Keratinocyte (primary cell): ENCODE results near the gene HLX. TPM values are rescaled to one million over a fixed set of nuclear protein-coding genes. Genes with fewer than 3 reads are reported as not detected.

ENCODE experiments used
- DNase-seq: peaks from one replicate; pipeline ENCODE4 v3.0.0-alpha.2; 2011; ENCODE audit warnings: low read depth, missing footprints, low spot score
- FAIRE-seq: peaks from 2 replicates; lab custom pipeline; 2011; peaks lifted over from hg19 to GRCh38; lab: Jason Lieb, UNC
- H2AFZ ChIP-seq: 2 replicates; pipeline ENCODE4 v1.6.0; 2012; ENCODE audit warnings: low read length, control low read depth, inconsistent platforms; ENCODE audit not compliant: control insufficient read depth
- H3K27ac ChIP-seq: 2 replicates; pipeline ENCODE4 v1.5.1; 2011; ENCODE audit warnings: low read length; ENCODE audit not compliant: control insufficient read depth, insufficient read depth
- H3K27me3 ChIP-seq: 3 replicates; pipeline ENCODE4 v1.6.0; 2011; ENCODE audit warnings: low read length; ENCODE audit not compliant: control insufficient read depth, insufficient read depth; ENCODE audit errors: extremely low read depth
- H3K36me3 ChIP-seq, 2 experiments: 2 replicates in 1 of 2; 3 replicates in 1 of 2; pipeline ENCODE4 v1.5.1; 2011; ENCODE audit warnings: low read length in 2 of 2, mild to moderate bottlenecking in 1 of 2; ENCODE audit not compliant: control insufficient read depth in 2 of 2, insufficient read depth in 2 of 2; ENCODE audit errors: extremely low read depth in 1 of 2
- H3K4me1 ChIP-seq: 3 replicates; pipeline ENCODE4 v1.5.1; 2011; ENCODE audit warnings: low read length; ENCODE audit not compliant: control insufficient read depth, insufficient read depth; ENCODE audit errors: extremely low read depth
- H3K4me2 ChIP-seq: 3 replicates; pipeline ENCODE4 v1.6.0; 2011; ENCODE audit warnings: low read depth, low read length; ENCODE audit not compliant: control insufficient read depth, insufficient read depth; ENCODE audit errors: extremely low read depth
- H3K4me3 ChIP-seq, 3 experiments: fragments of 200-600 bp in 1 of 3; sonication (generic) in 1 of 3; 2 replicates in 2 of 3; 3 replicates in 1 of 3; pipeline ENCODE4 v1.5.1; 2011 to 2016; ENCODE audit warnings: low read length in 3 of 3, mild to moderate bottlenecking in 3 of 3, control low read depth in 2 of 3, inconsistent platforms in 1 of 3, low read depth in 1 of 3, mixed read lengths in 1 of 3, mixed run types in 1 of 3, moderate library complexity in 1 of 3; ENCODE audit not compliant: control insufficient read depth in 2 of 3, insufficient read depth in 2 of 3; ENCODE audit errors: extremely low read depth in 1 of 3
- H3K79me2 ChIP-seq: 2 replicates; pipeline ENCODE4 v1.6.0; 2012; ENCODE audit warnings: low read length; ENCODE audit not compliant: control insufficient read depth, insufficient read depth
- H3K9ac ChIP-seq: 3 replicates; pipeline ENCODE4 v1.6.0; 2011; ENCODE audit warnings: low read length; ENCODE audit not compliant: control insufficient read depth, insufficient read depth; ENCODE audit errors: extremely low read depth
- H3K9me1 ChIP-seq: 3 replicates; pipeline ENCODE4 v1.6.0; 2011; ENCODE audit warnings: low read length; ENCODE audit not compliant: control insufficient read depth, insufficient read depth; ENCODE audit errors: extremely low read depth
- H3K9me3 ChIP-seq: 2 replicates; pipeline ENCODE4 v1.5.1; 2012; ENCODE audit warnings: low read depth, low read length; ENCODE audit not compliant: control insufficient read depth
- H4K20me1 ChIP-seq: 3 replicates; pipeline ENCODE4 v1.6.0; 2011; ENCODE audit warnings: low read length; ENCODE audit not compliant: control insufficient read depth, insufficient read depth; ENCODE audit errors: extremely low read depth
- EZH2 ChIP-seq: IDR thresholded peaks from one replicate; pipeline ENCODE4 v1.6.1; 2012; ENCODE audit warnings: inconsistent platforms, mild to moderate bottlenecking, low read length, moderate library complexity
- dilution Hi-C: fragments of 300-500 bp; cut with MboI; formaldehyde crosslinking; loops from one replicate; pipeline ENCODE4 v1.7.0; 2020; ENCODE audit warnings: low sequenced_read_pairs; ENCODE audit not compliant: extremely low pct_ligation_motif_present
- polyA plus RNA-seq, 5 experiments: library from polyadenylated mRNA; depleted of rRNA in 3 of 5; stranded (reverse) in 3 of 5; stranded (forward) in 1 of 5; unstranded in 1 of 5; fragments of >200 nt; gene quantifications; 1 replicate in 1 of 5; 2 replicates in 3 of 5; 3 replicates in 1 of 5; pipeline versions ENCODE4 v1.2.1 to v1.2.3, GENCODE V29; 2011 to 2012; ENCODE audit warnings: missing spikeins in 2 of 5, low read depth in 1 of 5, low replicate concordance in 1 of 5
- TF ChIP-seq, protein P1 (sequence below), 3 experiments: IDR thresholded peaks in 1 of 3; conservative IDR thresholded peaks in 1 of 3; optimal IDR thresholded peaks in 1 of 3; 2 replicates in 2 of 3; 3 replicates in 1 of 3; pipeline versions ENCODE3 to v1.5.1; 2011; ENCODE audit warnings: low read length in 3 of 3, mild to moderate bottlenecking in 3 of 3, moderate library complexity in 2 of 3, control low read depth in 1 of 3, inconsistent platforms in 1 of 3; ENCODE audit not compliant: insufficient read depth in 2 of 3; ENCODE audit errors: extremely low read depth in 1 of 3

HLX gene
- polyA plus RNA-seq, 1 donor (not counting 4 experiments of a cell fraction or from before 2014, with no cell fraction given): not detected

DNA sequence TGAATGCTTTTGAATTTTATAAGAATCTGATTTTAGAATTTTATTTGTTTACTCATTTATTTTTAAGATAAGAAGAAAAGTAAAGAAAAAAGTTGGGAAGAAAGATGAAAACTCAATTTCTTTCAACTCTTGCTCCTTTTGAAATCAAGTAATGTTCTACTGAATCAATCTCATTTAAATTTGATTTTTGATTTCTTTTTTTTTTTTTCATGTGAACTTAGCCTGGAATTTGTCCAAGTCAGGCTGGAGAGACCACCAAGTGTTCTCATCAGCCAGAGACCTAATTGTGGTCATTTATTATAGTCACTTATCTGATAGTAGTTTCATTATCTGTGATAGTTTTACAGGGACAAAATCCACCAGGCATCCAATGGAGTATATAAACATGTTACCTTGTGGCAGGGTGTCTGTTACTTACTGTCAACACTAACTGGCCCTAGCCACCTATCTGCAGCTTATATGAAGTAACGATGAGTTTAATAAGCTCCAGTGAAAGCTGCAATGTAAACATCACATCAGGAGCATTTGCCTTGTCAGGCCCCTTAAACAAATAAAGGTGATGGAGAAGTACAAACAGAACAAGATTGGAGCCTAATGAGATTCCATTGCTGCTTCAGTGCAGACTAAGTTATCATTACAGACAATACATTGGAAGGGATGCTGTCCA, 39.2 kb downstream of the HLX start:
- H3K9me1 ChIP-seq: no peaks in the 10 kb centered on the region
- no peaks in the 10 kb centered on the region for H3K79me2 ChIP-seq
- no peak overlapping the region for H3K4me2 ChIP-seq
- H2AFZ ChIP-seq: no peak overlapping the region
- no peak overlapping the region for H3K4me3 ChIP-seq
- peaks cover 4% of the 10 kb centered on the region for H3K27me3 ChIP-seq
- no peak overlapping the region for H3K27ac ChIP-seq
- no peaks in the 10 kb centered on the region for H3K36me3 ChIP-seq
- no peaks in the 10 kb centered on the region for H3K4me1 ChIP-seq
- H4K20me1 ChIP-seq: no peaks in the 10 kb centered on the region
- FAIRE-seq: no peak
- H3K9me3 ChIP-seq: no peaks in the 10 kb centered on the region
- DNase-seq: no peak
- dilution Hi-C loops: no loop called here
- no peak overlapping the region for H3K9ac ChIP-seq
- TF ChIP-seq, protein P1, sequence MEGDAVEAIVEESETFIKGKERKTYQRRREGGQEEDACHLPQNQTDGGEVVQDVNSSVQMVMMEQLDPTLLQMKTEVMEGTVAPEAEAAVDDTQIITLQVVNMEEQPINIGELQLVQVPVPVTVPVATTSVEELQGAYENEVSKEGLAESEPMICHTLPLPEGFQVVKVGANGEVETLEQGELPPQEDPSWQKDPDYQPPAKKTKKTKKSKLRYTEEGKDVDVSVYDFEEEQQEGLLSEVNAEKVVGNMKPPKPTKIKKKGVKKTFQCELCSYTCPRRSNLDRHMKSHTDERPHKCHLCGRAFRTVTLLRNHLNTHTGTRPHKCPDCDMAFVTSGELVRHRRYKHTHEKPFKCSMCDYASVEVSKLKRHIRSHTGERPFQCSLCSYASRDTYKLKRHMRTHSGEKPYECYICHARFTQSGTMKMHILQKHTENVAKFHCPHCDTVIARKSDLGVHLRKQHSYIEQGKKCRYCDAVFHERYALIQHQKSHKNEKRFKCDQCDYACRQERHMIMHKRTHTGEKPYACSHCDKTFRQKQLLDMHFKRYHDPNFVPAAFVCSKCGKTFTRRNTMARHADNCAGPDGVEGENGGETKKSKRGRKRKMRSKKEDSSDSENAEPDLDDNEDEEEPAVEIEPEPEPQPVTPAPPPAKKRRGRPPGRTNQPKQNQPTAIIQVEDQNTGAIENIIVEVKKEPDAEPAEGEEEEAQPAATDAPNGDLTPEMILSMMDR (optimal IDR thresholded peaks at IDR 0.05 in 1 of 3, IDR thresholded peaks at IDR 0.05 in 1 of 3, conservative IDR thresholded peaks at IDR 0.05 in 1 of 3; ENCODE audit: extremely low read depth in 1 of 3, insufficient read depth in 2 of 3, low read length in 3 of 3): no peak
- TF ChIP-seq EZH2: no peak

DNA sequence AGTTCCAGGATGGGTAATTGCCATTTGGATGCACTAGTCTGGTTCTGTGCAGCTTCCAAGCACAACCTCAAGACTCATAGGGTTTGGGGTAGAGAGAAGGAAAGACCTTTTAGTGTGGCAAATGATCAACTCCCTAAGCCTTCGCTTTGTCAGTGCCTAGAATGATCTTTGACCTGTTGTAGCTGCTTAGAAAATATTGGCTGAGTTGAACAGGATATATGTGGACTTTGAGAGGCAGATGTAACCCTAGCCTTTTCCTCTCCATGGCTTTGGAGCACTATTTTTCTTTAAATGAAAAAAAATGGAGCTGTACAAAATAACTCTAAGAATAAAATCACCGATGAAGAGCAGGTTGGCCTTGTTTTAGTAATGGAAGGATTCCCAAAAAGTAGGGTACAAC, 41.7 kb downstream of the HLX start:
- no peak overlapping the region for H3K27ac ChIP-seq
- no peak for DNase-seq
- no peaks in the 10 kb centered on the region for H3K9me3 ChIP-seq
- H3K9me1 ChIP-seq: no peaks in the 10 kb centered on the region
- no peaks in the 10 kb centered on the region for H4K20me1 ChIP-seq
- no peak overlapping the region for H2AFZ ChIP-seq
- H3K9ac ChIP-seq: no peak overlapping the region
- H3K4me3 ChIP-seq: no peak overlapping the region
- H3K36me3 ChIP-seq: no peaks in the 10 kb centered on the region
- H3K79me2 ChIP-seq: no peaks in the 10 kb centered on the region
- H3K4me1 ChIP-seq: no peaks in the 10 kb centered on the region
- no peaks in the 10 kb centered on the region for H3K27me3 ChIP-seq
- FAIRE-seq: no peak
- dilution Hi-C loops: no loop called here
- no peak overlapping the region for H3K4me2 ChIP-seq
- no peak for TF ChIP-seq EZH2
- TF ChIP-seq, protein P1 (optimal IDR thresholded peaks at IDR 0.05 in 1 of 3, IDR thresholded peaks at IDR 0.05 in 1 of 3, conservative IDR thresholded peaks at IDR 0.05 in 1 of 3; ENCODE audit: extremely low read depth in 1 of 3, insufficient read depth in 2 of 3, low read length in 3 of 3): no peak
